Muscle layer of duodenum (tissue), 2 donors: ENCODE results near the gene FIS1.
"Not testable (repeated sequence)": the region's sequence is repeated elsewhere in the genome, so short reads cannot be mapped to it uniquely, and the experiment has no call there.

Source experiments
- H3K27ac ChIP-seq: one replicate; pipeline ENCODE4 v1.7.0; 2013; ENCODE audit warnings: mild to moderate bottlenecking, low read length
- H3K27me3 ChIP-seq: one replicate; pipeline ENCODE4 v1.7.0; 2013; ENCODE audit warnings: low read depth, mild to moderate bottlenecking, control low read depth, low read length
- H3K36me3 ChIP-seq, 2 donors: one replicate each; pipeline ENCODE4 v1.7.0; 2013; ENCODE audit warnings: low read length in 2 of 2, control low read depth in 1 of 2, mild to moderate bottlenecking in 1 of 2; ENCODE audit not compliant: insufficient read depth in 2 of 2, control insufficient read depth in 1 of 2
- H3K4me1 ChIP-seq, 2 donors: one replicate each; pipeline ENCODE4 v1.7.0; 2013; ENCODE audit warnings: low read length in 2 of 2, mild to moderate bottlenecking in 2 of 2, control low read depth in 1 of 2, moderate library complexity in 1 of 2; ENCODE audit not compliant: insufficient read depth in 2 of 2, control insufficient read depth in 1 of 2
- H3K4me3 ChIP-seq, 2 donors: one replicate each; pipeline ENCODE4 v1.7.0; 2013; ENCODE audit warnings: low read length in 2 of 2, low read depth in 1 of 2, mild to moderate bottlenecking in 1 of 2
- H3K9me3 ChIP-seq, 2 donors: one replicate each; pipeline ENCODE4 v1.7.0; 2013; ENCODE audit warnings: low read length in 2 of 2, control low read depth in 1 of 2, mild to moderate bottlenecking in 1 of 2; ENCODE audit not compliant: control insufficient read depth in 1 of 2
- donor health status: healthy.

Gene FIS1

GRCh38 chr7:101210143-101210542 is 34.7 kb downstream of the FIS1 start:
- peaks cover 12 to 70% of the 10 kb centered on the region in 2 donors for H3K36me3 ChIP-seq

GRCh38 chr7:101208794-101209193 is 36.1 kb downstream of the FIS1 start:
- Histone ChIP-seq H3K4me3 (no peak overlapping the region), H3K27me3 (no peaks in the 10 kb centered on the region), H3K27ac (no peak overlapping the region), H3K9me3 (no peaks in the 10 kb centered on the region), H3K36me3 (peaks cover 7 to 65% of the 10 kb centered on the region in 2 donors), H3K4me1 (no peaks in the 10 kb centered on the region)

More at GRCh38 chr7:101210143-101210542, 34.7 kb downstream of the FIS1 start:
- H3K27me3 ChIP-seq, result no peaks in the 10 kb centered on the region
- H3K9me3 ChIP-seq, result no peaks in the 10 kb centered on the region
- no peak overlapping the region for H3K27ac ChIP-seq
- H3K4me3 ChIP-seq, result no peak overlapping the region
- H3K4me1 ChIP-seq, result no peaks in the 10 kb centered on the region

- Histone ChIP-seq H3K27me3 (no peaks in the 10 kb centered on the region), H3K4me1 (no peaks in the 10 kb centered on the region), H3K27ac (no peak overlapping the region), H3K4me3 (no peak overlapping the region), H3K36me3 (peaks cover 7 to 61% of the 10 kb centered on the region in 2 donors), H3K9me3 (no peaks in the 10 kb centered on the region)
These were observed 37.4 kb downstream of the FIS1 start for GRCh38 chr7:101207459-101207858.

- no peaks in the 10 kb centered on the region for H3K9me3 ChIP-seq
- H3K27me3 ChIP-seq, result peaks cover 5% of the 10 kb centered on the region
- H3K4me3 ChIP-seq, result no peak overlapping the region
- H3K36me3 ChIP-seq, result peaks cover 7 to 53% of the 10 kb centered on the region in 2 donors
- H3K4me1 ChIP-seq, result peaks cover 0 to 8% of the 10 kb centered on the region in 2 donors
- no peak overlapping the region for H3K27ac ChIP-seq
These were observed 38.2 kb downstream of the FIS1 start for GRCh38 chr7:101206665-101207042.

- Histone ChIP-seq H3K36me3 (peaks cover 7 to 49% of the 10 kb centered on the region in 2 donors), H3K4me1 (peaks cover 0 to 9% of the 10 kb centered on the region in 2 donors), H3K4me3 (no peak overlapping the region), H3K27ac (no peak overlapping the region), H3K27me3 (peaks cover 5% of the 10 kb centered on the region), H3K9me3 (no peaks in the 10 kb centered on the region)
These were observed 38.8 kb downstream of the FIS1 start for GRCh38 chr7:101205901-101206664.

- not testable (repeated sequence) for H3K4me3 ChIP-seq, H3K27ac ChIP-seq, H3K9me3 ChIP-seq, H3K4me1 ChIP-seq
- Histone ChIP-seq H3K36me3 (peaks cover 0 to 32% of the 10 kb centered on the region in 2 donors), H3K27me3 (peaks cover 14% of the 10 kb centered on the region)
These were observed 40.8 kb downstream of the FIS1 start for GRCh38 chr7:101203740-101204738.

- peaks cover 14% of the 10 kb centered on the region for H3K27me3 ChIP-seq
- no peaks in the 10 kb centered on the region for H3K9me3 ChIP-seq
- peaks cover 0 to 9% of the 10 kb centered on the region in 2 donors for H3K4me1 ChIP-seq
- no peak overlapping the region for H3K4me3 ChIP-seq
- no peak overlapping the region for H3K27ac ChIP-seq
- peaks cover 0 to 17% of the 10 kb centered on the region in 2 donors for H3K36me3 ChIP-seq
These were observed 42.3 kb downstream of the FIS1 start for GRCh38 chr7:101202603-101202918.

GRCh38 chr7:101201695-101202602 is 42.9 kb downstream of the FIS1 start:
- Histone ChIP-seq H3K27ac (no peak overlapping the region), H3K4me3 (peak overlapping the region in 1 of 2 donors; percentile 23), H3K27me3 (peaks cover 14% of the 10 kb centered on the region)

GRCh38 chr7:101200862-101201599 is 43.9 kb downstream of the FIS1 start, which contains the start of gene MOGAT3:
MOGAT3 (minus strand) TSS chr7:101201036; CDS start chr7:101200854, 182 bp downstream.
- H3K27ac ChIP-seq, result peak within 1 kb of the TSS; percentile 27
- H3K4me3 ChIP-seq, result peak within 1 kb of the TSS; percentile 23 to 45
- peaks cover 0 to 4% of the 10 kb centered on the region in 2 donors for H3K36me3 ChIP-seq
- no peaks in the 10 kb centered on the region for H3K9me3 ChIP-seq
- peaks cover 0 to 9% of the 10 kb centered on the region in 2 donors for H3K4me1 ChIP-seq
- peaks cover 14% of the 10 kb centered on the region for H3K27me3 ChIP-seq

More at GRCh38 chr7:101201695-101202602, 42.9 kb downstream of the FIS1 start:
- Histone ChIP-seq H3K9me3 (no peaks in the 10 kb centered on the region), H3K4me1 (peaks cover 0 to 9% of the 10 kb centered on the region in 2 donors), H3K36me3 (peaks cover 0 to 12% of the 10 kb centered on the region in 2 donors)

- Histone ChIP-seq H3K27me3 (peaks cover 14% of the 10 kb centered on the region), H3K9me3 (no peaks in the 10 kb centered on the region), H3K4me3 (peak overlapping the region in 1 of 2 donors; percentile 45), H3K27ac (peak overlapping the region; percentile 27), H3K4me1 (peaks cover 0 to 9% of the 10 kb centered on the region in 2 donors), H3K36me3 (no peaks in the 10 kb centered on the region)
These were observed 44.4 kb downstream of the FIS1 start for GRCh38 chr7:101200504-101200861.
